Endothelial cell of umbilical vein (primary cell): ENCODE measurements around the gene VSNL1. TPM values are rescaled to one million over a fixed set of nuclear protein-coding genes. Genes with fewer than 3 reads are reported as not detected.

ENCODE experiments used
- BruUV-seq: library from RNA; stranded (reverse); fragments of 400-500 nt; replicated peaks from 2 replicates; lab custom pipeline; 2021; lab: Mats Ljungman, UMichigan
- CTCF ChIA-PET: fragments of 300-600, 350-600 bp; sonication (Branson Sonifier 250); formaldehyde crosslinking; loops from one replicate; lab custom pipeline; 2021; ENCODE audit warnings: antibody characterized with exemption, inconsistent platforms; lab: Charles Lee
- POLR2A ChIA-PET: fragments of 300-600, 350-600 bp; sonication (Branson Sonifier 250); formaldehyde crosslinking; loops from one replicate; lab custom pipeline; 2021; ENCODE audit warnings: antibody characterized with exemption, inconsistent platforms; lab: Charles Lee
- DNase-seq: peaks from one replicate; pipeline ENCODE4 v3.0.0-alpha.2; 2011; ENCODE audit warnings: low read depth, low spot score
- FAIRE-seq: peaks from 2 replicates; lab custom pipeline; 2011; peaks lifted over from hg19 to GRCh38; lab: Jason Lieb, UNC
- H2AFZ ChIP-seq: 2 replicates; pipeline ENCODE4 v1.6.0; 2012; ENCODE audit warnings: low read depth, low read length, control low read depth, inconsistent platforms
- H3K27ac ChIP-seq: 2 replicates; pipeline ENCODE4 v1.5.1; 2011; ENCODE audit warnings: low read depth, mild to moderate bottlenecking, control low read depth, low read length, moderate library complexity; ENCODE audit not compliant: insufficient read depth
- H3K27me3 ChIP-seq, 2 experiments: 2 replicates each; pipeline versions ENCODE4 v1.6.0 to v1.6.1; 2011; ENCODE audit warnings: low read length in 2 of 2, mixed read lengths in 1 of 2; ENCODE audit not compliant: control insufficient read depth in 2 of 2, insufficient read depth in 2 of 2
- H3K36me3 ChIP-seq, 2 experiments: 2 replicates in 1 of 2; 3 replicates in 1 of 2; pipeline ENCODE4 v1.5.1; 2011; ENCODE audit warnings: low read length in 2 of 2, mild to moderate bottlenecking in 1 of 2, moderate library complexity in 1 of 2; ENCODE audit not compliant: control insufficient read depth in 2 of 2, insufficient read depth in 2 of 2; ENCODE audit errors: extremely low read depth in 1 of 2
- H3K4me1 ChIP-seq: 3 replicates; pipeline ENCODE4 v1.5.1; 2011; ENCODE audit warnings: mild to moderate bottlenecking, low read length; ENCODE audit not compliant: control insufficient read depth, insufficient read depth; ENCODE audit errors: extremely low read depth
- H3K4me2 ChIP-seq: 2 replicates; pipeline ENCODE4 v1.6.1; 2011; ENCODE audit warnings: low read length, control low read depth, mixed read lengths; ENCODE audit not compliant: insufficient read depth
- H3K4me3 ChIP-seq, 3 experiments: fragments of 200-600 bp in 1 of 3; sonication (generic), shearing (Covaris generic) in 1 of 3; replicated peaks in 1 of 3; 2 replicates each; pipeline ENCODE4 v1.5.1; 2011 to 2016; ENCODE audit warnings: control low read depth in 3 of 3, low read length in 3 of 3, mild to moderate bottlenecking in 2 of 3, inconsistent platforms in 1 of 3, low read depth in 1 of 3, moderate library complexity in 1 of 3; ENCODE audit not compliant: insufficient read depth in 1 of 3
- H3K79me2 ChIP-seq: 2 replicates; pipeline ENCODE4 v1.6.0; 2012; ENCODE audit warnings: low read length, inconsistent platforms; ENCODE audit not compliant: control insufficient read depth, insufficient read depth
- H3K9ac ChIP-seq: replicated peaks from 2 replicates; pipeline ENCODE3; 2011; ENCODE audit warnings: low read length, control low read depth; ENCODE audit not compliant: insufficient read depth; ENCODE audit errors: extremely low read depth
- H3K9me1 ChIP-seq: replicated peaks from 3 replicates; pipeline ENCODE4 v1.6.0; 2011; ENCODE audit warnings: mild to moderate bottlenecking, low read length; ENCODE audit not compliant: control insufficient read depth, insufficient read depth; ENCODE audit errors: extremely low read depth
- H3K9me3 ChIP-seq: replicated peaks from 2 replicates; pipeline ENCODE4 v1.5.1; 2012; ENCODE audit warnings: low read length, inconsistent platforms; ENCODE audit not compliant: control insufficient read depth, insufficient read depth
- H4K20me1 ChIP-seq: replicated peaks from 2 replicates; pipeline ENCODE3; 2011; ENCODE audit warnings: mild to moderate bottlenecking, low read length; ENCODE audit not compliant: control insufficient read depth, insufficient read depth; ENCODE audit errors: extremely low read depth
- EZH2 ChIP-seq: IDR thresholded peaks from 2 replicates; pipeline ENCODE4 v1.6.1; 2012; ENCODE audit warnings: borderline replicate concordance, low read depth, mild to moderate bottlenecking, moderate library complexity, low read length, inconsistent platforms; ENCODE audit not compliant: severe bottlenecking
- FOS ChIP-seq: IDR thresholded peaks from 2 replicates; pipeline ENCODE4 v1.6.1; 2011; ENCODE audit warnings: mild to moderate bottlenecking, low read length, moderate library complexity, borderline replicate concordance; ENCODE audit not compliant: insufficient read depth
- GATA2 ChIP-seq: IDR thresholded peaks from 2 replicates; pipeline ENCODE4 v1.7.0; 2011; ENCODE audit warnings: low read depth, mild to moderate bottlenecking, moderate library complexity, mixed read lengths, low read length; ENCODE audit not compliant: insufficient read length, insufficient read depth
- JUN ChIP-seq: IDR thresholded peaks from 2 replicates; pipeline ENCODE4 v1.6.1; 2011; ENCODE audit warnings: borderline replicate concordance, low read depth; ENCODE audit not compliant: insufficient read length, insufficient read depth
- MYC ChIP-seq: IDR thresholded peaks from one replicate; pipeline ENCODE4 v1.6.1; 2011; ENCODE audit warnings: mild to moderate bottlenecking, low read depth, low read length
- POLR2A ChIP-seq: IDR thresholded peaks from 2 replicates; pipeline ENCODE4 v1.6.1; 2012; ENCODE audit warnings: low read depth, mild to moderate bottlenecking, control low read depth, low read length
- POLR2AphosphoS5 ChIP-seq: IDR thresholded peaks from 2 replicates; pipeline ENCODE4 v1.6.1; 2012; ENCODE audit warnings: low read depth, mild to moderate bottlenecking, control low read depth, low read length, moderate library complexity; ENCODE audit not compliant: insufficient read depth
- dilution Hi-C: fragments of 300-500 bp; cut with MboI; formaldehyde crosslinking; loops from one replicate; pipeline ENCODE4 v1.15.0; 2019; ENCODE audit warnings: low sequenced_read_pairs; ENCODE audit not compliant: extremely low pct_ligation_motif_present
- intact Hi-C: fragments of 100-400 bp; cut with micrococcal nuclease; formaldehyde crosslinking; loops from one replicate; pipeline ENCODE4 v1.10.0; 2022
- polyA plus RNA-seq, 4 experiments: library from polyadenylated mRNA; depleted of rRNA in 3 of 4; stranded (reverse) in 3 of 4; unstranded in 1 of 4; fragments of >200 nt; gene quantifications; 2 replicates each; pipeline versions ENCODE4 v1.2.1 to v1.2.3, GENCODE V29; 2011 to 2012; ENCODE audit warnings: missing spikeins in 1 of 4
- total RNA-seq: library from RNA; stranded (reverse); gene quantifications from 2 replicates; pipeline ENCODE4 v1.2.3, GENCODE V29; 2021
- TF ChIP-seq, protein P1 (sequence below), 2 donors: IDR thresholded peaks; 1 replicate in 1 of 2; 2 replicates in 1 of 2; pipeline ENCODE4 v1.5.1; 2011; ENCODE audit warnings: low read length in 2 of 2, mild to moderate bottlenecking in 2 of 2, moderate library complexity in 2 of 2, control low read depth in 1 of 2, inconsistent platforms in 1 of 2, low read depth in 1 of 2; ENCODE audit not compliant: insufficient read depth in 1 of 2; ENCODE audit errors: extremely low read depth in 1 of 2
- TF ChIP-seq, protein P2 (sequence below): IDR thresholded peaks from 2 replicates; pipeline ENCODE4 v1.6.1; 2011; ENCODE audit not compliant: insufficient read depth, insufficient read length

Gene VSNL1
- total and polyA plus RNA-seq, 2 donors (not counting 3 experiments of a cell fraction or from before 2014, with no cell fraction given) = not detected

DNA sequence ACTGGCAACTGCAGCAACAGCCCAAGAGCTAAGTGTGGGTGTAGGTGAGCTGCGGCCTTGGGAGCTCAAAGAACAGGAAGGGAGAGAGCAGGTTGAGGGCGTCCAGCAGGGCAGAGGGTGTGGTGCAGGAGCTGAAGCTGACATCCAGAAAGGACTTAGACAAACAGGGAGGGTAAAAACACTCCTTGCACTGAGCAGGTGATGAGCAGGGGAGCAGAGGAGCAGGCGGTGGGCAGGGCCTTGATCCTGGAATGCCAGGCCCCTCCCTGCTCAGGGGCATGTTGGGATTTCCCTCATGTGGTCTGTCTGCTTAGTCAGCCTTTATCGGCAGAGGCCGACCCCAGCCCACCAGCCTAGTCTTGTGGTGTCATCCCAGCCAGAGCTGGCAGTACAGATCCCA, 63.6 kb downstream of the VSNL1 start:
- H2AFZ ChIP-seq = no peak overlapping the region
- H3K4me1 ChIP-seq = no peaks in the 10 kb centered on the region
- no TSS peak for BruUV-seq
- ChIA-PET POLR2A (no interaction called here), CTCF (interaction anchor here (1.5 kb wide), 1 partner anchor 42 kb away, joined by 5 read pairs; no protein-coding TSS in a partner anchor)
- no peak overlapping the region for H3K4me3 ChIP-seq
- DNase-seq (no peak), FAIRE-seq (no peak)
- H3K9ac ChIP-seq = no peak overlapping the region
- H3K79me2 ChIP-seq = no peaks in the 10 kb centered on the region
- H3K9me3 ChIP-seq = no peaks in the 10 kb centered on the region
- intact Hi-C loops = no loop called here
- H4K20me1 ChIP-seq = no peaks in the 10 kb centered on the region
- TF ChIP-seq POLR2AphosphoS5 = no peak
- TF ChIP-seq EZH2 = no peak
- no peak for TF ChIP-seq GATA2
- TF ChIP-seq, protein P1, sequence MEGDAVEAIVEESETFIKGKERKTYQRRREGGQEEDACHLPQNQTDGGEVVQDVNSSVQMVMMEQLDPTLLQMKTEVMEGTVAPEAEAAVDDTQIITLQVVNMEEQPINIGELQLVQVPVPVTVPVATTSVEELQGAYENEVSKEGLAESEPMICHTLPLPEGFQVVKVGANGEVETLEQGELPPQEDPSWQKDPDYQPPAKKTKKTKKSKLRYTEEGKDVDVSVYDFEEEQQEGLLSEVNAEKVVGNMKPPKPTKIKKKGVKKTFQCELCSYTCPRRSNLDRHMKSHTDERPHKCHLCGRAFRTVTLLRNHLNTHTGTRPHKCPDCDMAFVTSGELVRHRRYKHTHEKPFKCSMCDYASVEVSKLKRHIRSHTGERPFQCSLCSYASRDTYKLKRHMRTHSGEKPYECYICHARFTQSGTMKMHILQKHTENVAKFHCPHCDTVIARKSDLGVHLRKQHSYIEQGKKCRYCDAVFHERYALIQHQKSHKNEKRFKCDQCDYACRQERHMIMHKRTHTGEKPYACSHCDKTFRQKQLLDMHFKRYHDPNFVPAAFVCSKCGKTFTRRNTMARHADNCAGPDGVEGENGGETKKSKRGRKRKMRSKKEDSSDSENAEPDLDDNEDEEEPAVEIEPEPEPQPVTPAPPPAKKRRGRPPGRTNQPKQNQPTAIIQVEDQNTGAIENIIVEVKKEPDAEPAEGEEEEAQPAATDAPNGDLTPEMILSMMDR (IDR thresholded peaks at IDR 0.05; ENCODE audit: extremely low read depth in 1 of 2, insufficient read depth in 1 of 2, low read depth in 1 of 2, low read length in 2 of 2) = no peak
- TF ChIP-seq POLR2A = no peak
- TF ChIP-seq, protein P2, sequence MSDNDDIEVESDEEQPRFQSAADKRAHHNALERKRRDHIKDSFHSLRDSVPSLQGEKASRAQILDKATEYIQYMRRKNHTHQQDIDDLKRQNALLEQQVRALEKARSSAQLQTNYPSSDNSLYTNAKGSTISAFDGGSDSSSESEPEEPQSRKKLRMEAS = no peak
- no peak for TF ChIP-seq JUN
- TF ChIP-seq MYC = no peak
- TF ChIP-seq FOS = no peak
- dilution Hi-C loops = no loop called here
- no peak overlapping the region for H3K4me2 ChIP-seq
- no peaks in the 10 kb centered on the region for H3K9me1 ChIP-seq
- H3K36me3 ChIP-seq = no peaks in the 10 kb centered on the region
- no peaks in the 10 kb centered on the region for H3K27me3 ChIP-seq
- no peak overlapping the region for H3K27ac ChIP-seq
